Gastrocnemius medialis (tissue), 4 donors: Measurements from ENCODE around the gene OR2A42.
"Not testable (repeated sequence)": the region's sequence is repeated elsewhere in the genome, so short reads cannot be mapped to it uniquely, and the experiment has no call there.

Source experiments
- POLR2A ChIP-seq, 2 donors: fragments of 450-650 bp; IDR thresholded peaks; one replicate each; pipeline ENCODE4 v1.6.1; 2017; ENCODE audit warnings: antibody characterized with exemption in 2 of 2, mild to moderate bottlenecking in 2 of 2, moderate library complexity in 2 of 2
- TF ChIP-seq, protein P1 (sequence below), 5 experiments: fragments of 450-650 bp in 3 of 5; fragments of 200-600 bp in 2 of 5; sonication (generic) in 2 of 5; IDR thresholded peaks in 4 of 5; conservative IDR thresholded peaks in 1 of 5; 1 replicate in 4 of 5; 2 replicates in 1 of 5; pipeline ENCODE4 v1.5.1; 2016 to 2019; ENCODE audit warnings: antibody characterized with exemption in 5 of 5, mild to moderate bottlenecking in 3 of 5, moderate library complexity in 3 of 5

DNA sequence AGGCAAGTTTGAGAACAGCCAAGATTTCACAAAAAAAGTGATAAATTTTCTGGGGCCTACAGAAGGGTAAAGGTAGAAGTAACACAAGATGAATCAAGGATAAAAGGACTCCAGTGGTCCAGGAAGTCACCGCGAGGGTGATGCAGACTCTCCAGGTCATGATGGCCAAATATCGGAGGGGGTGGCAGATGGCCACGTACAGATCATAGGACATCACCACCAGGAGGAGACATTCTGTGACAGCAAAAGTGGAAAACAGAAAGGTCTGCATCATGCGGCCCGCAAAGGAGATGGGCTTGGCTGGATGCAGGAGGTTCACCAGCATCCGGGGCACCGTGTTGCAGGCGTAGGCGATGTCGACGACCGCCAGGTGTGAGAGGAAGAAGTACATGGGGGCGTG, 19.7 kb upstream of the OR2A42 start:
- TF ChIP-seq, protein P1, sequence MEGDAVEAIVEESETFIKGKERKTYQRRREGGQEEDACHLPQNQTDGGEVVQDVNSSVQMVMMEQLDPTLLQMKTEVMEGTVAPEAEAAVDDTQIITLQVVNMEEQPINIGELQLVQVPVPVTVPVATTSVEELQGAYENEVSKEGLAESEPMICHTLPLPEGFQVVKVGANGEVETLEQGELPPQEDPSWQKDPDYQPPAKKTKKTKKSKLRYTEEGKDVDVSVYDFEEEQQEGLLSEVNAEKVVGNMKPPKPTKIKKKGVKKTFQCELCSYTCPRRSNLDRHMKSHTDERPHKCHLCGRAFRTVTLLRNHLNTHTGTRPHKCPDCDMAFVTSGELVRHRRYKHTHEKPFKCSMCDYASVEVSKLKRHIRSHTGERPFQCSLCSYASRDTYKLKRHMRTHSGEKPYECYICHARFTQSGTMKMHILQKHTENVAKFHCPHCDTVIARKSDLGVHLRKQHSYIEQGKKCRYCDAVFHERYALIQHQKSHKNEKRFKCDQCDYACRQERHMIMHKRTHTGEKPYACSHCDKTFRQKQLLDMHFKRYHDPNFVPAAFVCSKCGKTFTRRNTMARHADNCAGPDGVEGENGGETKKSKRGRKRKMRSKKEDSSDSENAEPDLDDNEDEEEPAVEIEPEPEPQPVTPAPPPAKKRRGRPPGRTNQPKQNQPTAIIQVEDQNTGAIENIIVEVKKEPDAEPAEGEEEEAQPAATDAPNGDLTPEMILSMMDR (IDR thresholded peaks at IDR 0.05 in 4 of 5, conservative IDR thresholded peaks at IDR 0.05 in 1 of 5): not testable (repeated sequence)
- not testable (repeated sequence) for TF ChIP-seq POLR2A (IDR thresholded peaks at IDR 0.05)
